ENCODE measurements around the gene GALNT10. TPM values are rescaled to one million over a fixed set of nuclear protein-coding genes. Genes with fewer than 3 reads are reported as not detected.

The GALNT10 gene
- total and polyA plus RNA-seq, 2 experiments from 2014 or later: 3.2 to 12.9 TPM

- TF ChIP-seq REST (IDR thresholded peaks at IDR 0.05; ENCODE audit: unreplicated experiment) (no peak), NANOG (IDR thresholded peaks at IDR 0.05; ENCODE audit: borderline replicate concordance) (no peak), EZH2phosphoT487 (IDR thresholded peaks at IDR 0.05; ENCODE audit: unreplicated experiment) (no peak), ZNF462 (CRISPR knock-in tag; IDR thresholded peaks at IDR 0.05) (no peak)
Observed at GRCh38 chr5:154234551-154234950, 44.0 kb downstream of the GALNT10 start (continued).

GRCh38 chr5:154236011-154236410 is 45.5 kb downstream of the GALNT10 start:
- no peaks in the 10 kb centered on the region; the same call in 1 of the 2 replicates for H3K9me2 ChIP-seq (ENCODE audit: insufficient read depth)
- no peak for ATAC-seq
- no peaks in the 10 kb centered on the region for H3F3A ChIP-seq (replicated peaks; ENCODE audit: low read depth)
- H3K79me2 ChIP-seq (replicated peaks; ENCODE audit: insufficient read depth): no peaks in the 10 kb centered on the region
- H3K4me2 ChIP-seq: no peak overlapping the region
- TF ChIP-seq REST (IDR thresholded peaks at IDR 0.05; ENCODE audit: unreplicated experiment): no peak
- no peaks in the 10 kb centered on the region for H3K27me3 Mint-ChIP-seq (ENCODE audit: insufficient read depth, low read depth, poor library complexity)
- no peak overlapping the region for H3K27ac Mint-ChIP-seq
- no peaks in the 10 kb centered on the region for H3K9me3 Mint-ChIP-seq
- H3K4me1 ChIP-seq (ENCODE audit: insufficient read depth): peaks cover 8% of the 10 kb centered on the region
- no peak overlapping the region for H2AFZ ChIP-seq
- no peak overlapping the region for H3K27ac ChIP-seq (ENCODE audit: low read depth)
- H3K4me3 ChIP-seq: no peak overlapping the region
- no peaks in the 10 kb centered on the region for H4K20me1 ChIP-seq (replicated peaks; ENCODE audit: insufficient read depth)
- no peak overlapping the region for H3K4me3 Mint-ChIP-seq
- no peaks in the 10 kb centered on the region for H3K36me3 Mint-ChIP-seq (ENCODE audit: low read depth)
- H3K27me3 ChIP-seq (ENCODE audit: insufficient read depth): no peaks in the 10 kb centered on the region
- no peaks in the 10 kb centered on the region for H3K36me3 ChIP-seq (ENCODE audit: insufficient read depth)
- H3K4me1 Mint-ChIP-seq: peaks cover 25% of the 10 kb centered on the region
- DNase-seq (ENCODE audit: low spot score): no peak

Data from GM23338 (cell line).